NCI-H2081 (cell line): ENCODE measurements around the gene MYO7A.

Experiments used
- DNase-seq, 2 experiments: peaks; one replicate each; lab custom pipeline; 2025; lab: John Stamatoyannopoulos, UW

Gene MYO7A

GRCh38 chr11:77127920-77128691 is at the start of gene MYO7A:
Gene MYO7A, plus strand, starts transcription at chr11:77128246. Its CDS starts 2,389 bp downstream, at chr11:77130635.
- peak; percentile 41 to 65 for DNase-seq

- DNase-seq = no peak
These were observed 48.4 kb upstream of the MYO7A start for GRCh38 chr11:77079666-77080065.

- no peak for DNase-seq
These were observed 47.3 kb upstream of the MYO7A start for GRCh38 chr11:77080643-77081210.

GRCh38 chr11:77081381-77081851 is 46.6 kb upstream of the MYO7A start:
- no peak for DNase-seq

GRCh38 chr11:77081976-77082836 is 45.8 kb upstream of the MYO7A start:
- DNase-seq = no peak

GRCh38 chr11:77082838-77083565 is 45.0 kb upstream of the MYO7A start:
- no peak for DNase-seq

GRCh38 chr11:77083566-77084245 is 44.3 kb upstream of the MYO7A start:
- DNase-seq = no peak

- no peak for DNase-seq
These were observed 43.4 kb upstream of the MYO7A start for GRCh38 chr11:77084581-77085191.

GRCh38 chr11:77085652-77086051 is 42.4 kb upstream of the MYO7A start:
- no peak for DNase-seq

- no peak for DNase-seq
These were observed 41.2 kb upstream of the MYO7A start for GRCh38 chr11:77086521-77087472.

GRCh38 chr11:77087723-77088225 is 40.3 kb upstream of the MYO7A start:
- no peak for DNase-seq

GRCh38 chr11:77088236-77089003 is 39.6 kb upstream of the MYO7A start:
- DNase-seq = no peak

GRCh38 chr11:77089004-77089545 is 39.0 kb upstream of the MYO7A start:
- DNase-seq = no peak

- no peak for DNase-seq
These were observed 38.0 kb upstream of the MYO7A start for GRCh38 chr11:77090046-77090372.

GRCh38 chr11:77090373-77091111 is 37.5 kb upstream of the MYO7A start:
- no peak for DNase-seq

- DNase-seq = peak; percentile 69 to 76
These were observed 36.7 kb upstream of the MYO7A start for GRCh38 chr11:77091146-77091940.

GRCh38 chr11:77092382-77092781 is 35.7 kb upstream of the MYO7A start:
- DNase-seq = no peak
